ENCODE measurements around the gene ZKSCAN5. TPM values are rescaled to one million over a fixed set of nuclear protein-coding genes. Genes with fewer than 3 reads are reported as not detected.

The ZKSCAN5 gene
- total RNA-seq, 2 donors from 2014 or later: 14.9 to 18.2 TPM

- no peaks in the 10 kb centered on the region for H3K27me3 ChIP-seq (ENCODE audit: control insufficient read depth, insufficient read depth, low read length, poor library complexity, severe bottlenecking)
- 96 to 98% methylated on average over 6 of the region's 6 CpGs for WGBS, 2 experiments (ENCODE audit: insufficient coverage in 1 of 2, insufficient read length in 1 of 2)
- H3K9me3 ChIP-seq (ENCODE audit: control insufficient read depth, low read length): peaks cover 28% of the 10 kb centered on the region
- TF ChIP-seq CTCF (conservative IDR thresholded peaks at IDR 0.05): no peak
- no peaks in the 10 kb centered on the region for H3K4me1 ChIP-seq (ENCODE audit: control insufficient read depth, insufficient read depth, low read length)
- Mint-ChIP-seq H3K36me3 (ENCODE audit: low read depth) (peaks cover 61% of the 10 kb centered on the region), H3K4me1 (peaks cover 12% of the 10 kb centered on the region), H3K4me3 (no peak overlapping the region), H3K9me3 (peaks cover 46% of the 10 kb centered on the region), H3K27ac (no peak overlapping the region), H3K27me3 (ENCODE audit: insufficient read depth) (no peaks in the 10 kb centered on the region)
- peak overlapping the region; percentile 60 for H3K4me3 ChIP-seq (ENCODE audit: low read length)
- H3K9ac ChIP-seq (ENCODE audit: extremely low read depth, low read length, poor library complexity, severe bottlenecking): no peak overlapping the region
- no peak overlapping the region for H3K27ac ChIP-seq (ENCODE audit: low read depth, low read length)
- H3K36me3 ChIP-seq (ENCODE audit: control insufficient read depth, insufficient read depth, low read length): peaks cover 40% of the 10 kb centered on the region
- no peak for DNase-seq
Measured at GRCh38 chr7:99493823-99494222, 10.6 kb upstream of the ZKSCAN5 start.

GRCh38 chr7:99497766-99498545, 6.5 kb upstream of the ZKSCAN5 start:
- peak overlapping the region; percentile 98 for H3K4me3 ChIP-seq (ENCODE audit: low read length)
- TF ChIP-seq CTCF (conservative IDR thresholded peaks at IDR 0.05): no peak
- H3K27ac ChIP-seq (ENCODE audit: low read depth, low read length): no peak overlapping the region
- no peaks in the 10 kb centered on the region for H3K4me1 ChIP-seq (ENCODE audit: control insufficient read depth, insufficient read depth, low read length)
- H3K4me1 Mint-ChIP-seq: peaks cover 16% of the 10 kb centered on the region
- H3K9me3 Mint-ChIP-seq: peaks cover 35% of the 10 kb centered on the region
- H3K9me3 ChIP-seq (ENCODE audit: control insufficient read depth, low read length): peaks cover 25% of the 10 kb centered on the region
- H3K36me3 Mint-ChIP-seq (ENCODE audit: low read depth): peaks cover 51% of the 10 kb centered on the region
- H3K36me3 ChIP-seq (ENCODE audit: control insufficient read depth, insufficient read depth, low read length): peaks cover 33% of the 10 kb centered on the region
- H3K4me3 Mint-ChIP-seq: peak overlapping the region; percentile 97
- WGBS, 2 experiments (ENCODE audit: insufficient coverage in 1 of 2, insufficient read length in 1 of 2): 94 to 96% methylated on average over 4 to 5 of the region's 6 CpGs
- no peaks in the 10 kb centered on the region for H3K27me3 ChIP-seq (ENCODE audit: control insufficient read depth, insufficient read depth, low read length, poor library complexity, severe bottlenecking)
- DNase-seq: no peak
- peak overlapping the region; percentile 71 for H3K9ac ChIP-seq (ENCODE audit: extremely low read depth, low read length, poor library complexity, severe bottlenecking)
- no peak overlapping the region for H3K27ac Mint-ChIP-seq
- no peaks in the 10 kb centered on the region for H3K27me3 Mint-ChIP-seq (ENCODE audit: insufficient read depth)

DNA sequence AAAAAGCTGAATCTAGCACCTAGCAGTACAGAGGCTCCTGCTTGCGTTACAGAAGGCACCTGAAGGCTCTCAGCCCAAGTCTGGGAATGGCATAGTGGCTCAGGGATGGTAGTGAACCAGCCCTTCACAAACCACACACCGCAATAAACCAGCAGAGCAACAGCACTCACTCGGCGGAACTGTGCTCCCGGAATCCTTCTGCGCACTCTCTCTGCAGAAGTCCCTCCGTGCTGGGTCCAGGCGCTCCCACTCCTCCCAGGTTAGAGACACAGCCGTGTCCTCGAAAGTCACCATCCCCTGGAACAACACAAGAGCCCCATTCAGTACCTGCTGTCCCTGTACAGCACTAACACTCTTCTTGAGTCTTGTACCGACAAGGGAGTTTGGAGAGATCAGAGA, 5.9 kb upstream of the ZKSCAN5 start:
- Histone ChIP-seq H3K36me3 (ENCODE audit: control insufficient read depth, insufficient read depth, low read length) (peaks cover 27% of the 10 kb centered on the region), H3K4me1 (ENCODE audit: control insufficient read depth, insufficient read depth, low read length) (no peaks in the 10 kb centered on the region), H3K9ac (ENCODE audit: extremely low read depth, low read length, poor library complexity, severe bottlenecking) (peak overlapping the region; percentile 71), H3K4me3 (ENCODE audit: low read length) (peak overlapping the region; percentile 98), H3K27me3 (ENCODE audit: control insufficient read depth, insufficient read depth, low read length, poor library complexity, severe bottlenecking) (no peaks in the 10 kb centered on the region), H3K9me3 (ENCODE audit: control insufficient read depth, low read length) (peaks cover 19% of the 10 kb centered on the region), H3K27ac (ENCODE audit: low read depth, low read length) (no peak overlapping the region)
- Mint-ChIP-seq H3K4me1 (peaks cover 16% of the 10 kb centered on the region), H3K9me3 (peaks cover 29% of the 10 kb centered on the region), H3K4me3 (peak overlapping the region; percentile 97), H3K36me3 (ENCODE audit: low read depth) (peaks cover 45% of the 10 kb centered on the region), H3K27ac (peak overlapping the region; percentile 41), H3K27me3 (ENCODE audit: insufficient read depth) (no peaks in the 10 kb centered on the region)
- 73 to 100% methylated on average over 1 to 11 of the region's 11 CpGs for WGBS, 2 experiments (ENCODE audit: insufficient coverage in 1 of 2, insufficient read length in 1 of 2)
- TF ChIP-seq CTCF (conservative IDR thresholded peaks at IDR 0.05): no peak
- DNase-seq: no peak

Data from endodermal cell (in vitro differentiated cells).